ENCODE data around the gene CHAT. TPM values are rescaled to one million over a fixed set of nuclear protein-coding genes. Genes with fewer than 3 reads are reported as not detected.

The CHAT gene
- total and polyA plus RNA-seq, 12 donors, result not detected

DNA sequence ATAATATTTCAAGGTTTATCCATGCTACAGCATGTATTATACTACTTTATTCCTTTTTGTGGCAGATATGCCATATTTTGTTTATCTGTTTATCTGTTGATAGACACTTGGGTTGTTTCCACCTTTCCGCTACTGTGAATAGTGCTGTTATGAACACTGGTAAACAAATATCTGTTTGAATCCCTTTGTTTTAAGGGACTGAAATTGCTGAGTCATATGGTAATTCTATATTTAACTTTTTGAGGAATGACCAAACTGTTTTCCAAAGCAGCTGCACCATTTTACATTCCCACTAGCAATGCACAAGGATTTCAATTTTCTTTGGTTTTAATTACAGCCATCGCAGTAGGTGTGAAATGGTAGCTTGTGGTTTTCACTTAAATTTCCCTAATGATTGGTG, 69.0 kb downstream of the CHAT start:
- 92 to 97% methylated on average over 2 of the region's 2 CpGs for WGBS, 2 donors
- TF ChIP-seq, protein P1, sequence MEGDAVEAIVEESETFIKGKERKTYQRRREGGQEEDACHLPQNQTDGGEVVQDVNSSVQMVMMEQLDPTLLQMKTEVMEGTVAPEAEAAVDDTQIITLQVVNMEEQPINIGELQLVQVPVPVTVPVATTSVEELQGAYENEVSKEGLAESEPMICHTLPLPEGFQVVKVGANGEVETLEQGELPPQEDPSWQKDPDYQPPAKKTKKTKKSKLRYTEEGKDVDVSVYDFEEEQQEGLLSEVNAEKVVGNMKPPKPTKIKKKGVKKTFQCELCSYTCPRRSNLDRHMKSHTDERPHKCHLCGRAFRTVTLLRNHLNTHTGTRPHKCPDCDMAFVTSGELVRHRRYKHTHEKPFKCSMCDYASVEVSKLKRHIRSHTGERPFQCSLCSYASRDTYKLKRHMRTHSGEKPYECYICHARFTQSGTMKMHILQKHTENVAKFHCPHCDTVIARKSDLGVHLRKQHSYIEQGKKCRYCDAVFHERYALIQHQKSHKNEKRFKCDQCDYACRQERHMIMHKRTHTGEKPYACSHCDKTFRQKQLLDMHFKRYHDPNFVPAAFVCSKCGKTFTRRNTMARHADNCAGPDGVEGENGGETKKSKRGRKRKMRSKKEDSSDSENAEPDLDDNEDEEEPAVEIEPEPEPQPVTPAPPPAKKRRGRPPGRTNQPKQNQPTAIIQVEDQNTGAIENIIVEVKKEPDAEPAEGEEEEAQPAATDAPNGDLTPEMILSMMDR (IDR thresholded peaks at IDR 0.05), result no peak
- intact Hi-C loops (cut with DNase I), result no loop called here
- H3K27ac ChIP-seq, result no peak overlapping the region
- ATAC-seq, result no peak
- no peak for DNase-seq
- peaks cover 0 to 43% (median 5%) of the 10 kb centered on the region in 11 donors for H3K9me3 ChIP-seq
- no peaks in the 10 kb centered on the region for H3K36me3 ChIP-seq
- H3K4me3 ChIP-seq, result no peak overlapping the region
- peaks cover 0 to 31% (median 24%) of the 10 kb centered on the region in 7 donors for H3K27me3 ChIP-seq
- H3K4me1 ChIP-seq, result no peaks in the 10 kb centered on the region

GRCh38 chr10:49686651-49687050, 72.8 kb downstream of the CHAT start:
- intact Hi-C loops (cut with DNase I), result no loop called here
- H3K27me3 ChIP-seq, result peaks cover 0 to 47% (median 44%) of the 10 kb centered on the region in 7 donors
- TF ChIP-seq, protein P1 (IDR thresholded peaks at IDR 0.05), result no peak
- DNase-seq (no peak), ATAC-seq (no peak)
- H3K36me3 ChIP-seq, result no peaks in the 10 kb centered on the region
- no peak overlapping the region for H3K4me3 ChIP-seq
- WGBS, 2 donors, result 65 to 73% methylated on average over 4 of the region's 4 CpGs
- peaks cover 0 to 34% (median 4%) of the 10 kb centered on the region in 11 donors for H3K9me3 ChIP-seq
- no peak overlapping the region for H3K27ac ChIP-seq
- H3K4me1 ChIP-seq, result no peaks in the 10 kb centered on the region

DNA sequence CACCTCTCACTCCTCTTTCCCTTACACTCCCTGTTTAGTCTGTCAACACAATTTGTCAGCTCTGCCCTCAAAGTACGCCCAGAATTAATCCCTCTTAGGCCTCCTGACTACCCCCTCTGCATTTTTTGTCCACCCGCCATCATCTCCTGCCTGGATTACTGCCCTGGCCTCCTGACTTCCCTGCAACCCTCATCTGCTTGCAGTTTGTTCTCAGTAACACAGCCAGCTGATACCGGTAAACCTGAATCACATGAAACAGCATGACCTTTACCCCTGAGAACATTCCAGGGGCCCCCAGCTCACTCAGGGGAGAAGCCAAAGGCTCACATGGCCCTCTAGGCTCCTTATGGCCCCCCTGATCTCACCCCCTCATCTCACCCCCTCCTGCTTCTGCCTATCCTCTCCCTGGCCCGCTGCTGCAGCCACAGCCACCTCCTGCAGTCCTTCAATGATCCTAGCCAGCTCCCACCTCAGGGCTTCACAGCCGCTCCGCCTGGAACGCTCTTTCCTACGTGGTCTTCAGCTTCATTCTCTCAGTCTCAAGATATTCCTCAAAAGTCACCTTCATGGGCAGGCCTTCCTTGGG, 74.5 kb downstream of the CHAT start:
- Histone ChIP-seq H3K36me3 (no peaks in the 10 kb centered on the region), H3K9me3 (peaks cover 0 to 26% (median 4%) of the 10 kb centered on the region in 11 donors), H3K27ac (no peak overlapping the region), H3K27me3 (peaks cover 0 to 64% (median 55%) of the 10 kb centered on the region in 7 donors), H3K4me1 (no peaks in the 10 kb centered on the region), H3K4me3 (no peak overlapping the region)
- TF ChIP-seq, protein P1 (IDR thresholded peaks at IDR 0.05), result no peak
- intact Hi-C loops (cut with DNase I), result no loop called here
- ATAC-seq (no peak), DNase-seq (no peak)
- 13 to 16% methylated on average over 8 of the region's 8 CpGs for WGBS, 2 donors

- intact Hi-C loops (cut with DNase I), result no loop called here
- ATAC-seq (no peak), DNase-seq (no peak)
- no peaks in the 10 kb centered on the region for H3K4me1 ChIP-seq
- H3K36me3 ChIP-seq, result no peaks in the 10 kb centered on the region
- H3K27ac ChIP-seq, result no peak overlapping the region
- TF ChIP-seq, protein P1 (IDR thresholded peaks at IDR 0.05), result no peak
- H3K4me3 ChIP-seq, result no peak overlapping the region
- WGBS, 2 donors, result 12 to 15% methylated on average over 7 of the region's 7 CpGs
- H3K9me3 ChIP-seq, result peaks cover 0 to 26% (median 4%) of the 10 kb centered on the region in 11 donors
- peaks cover 0 to 70% (median 57%) of the 10 kb centered on the region in 7 donors for H3K27me3 ChIP-seq
These were observed 75.1 kb downstream of the CHAT start for GRCh38 chr10:49688920-49689319.
